Prostate gland (tissue), 2 donors: ENCODE results near the gene C1QTNF12.

Source experiments
- POLR2AphosphoS5 ChIP-seq: sonication (generic); formaldehyde crosslinking; IDR thresholded peaks from one replicate; pipeline ENCODE4 v1.6.1; 2017; ENCODE audit warnings: antibody characterized with exemption
- TF ChIP-seq, protein P1 (sequence below), 4 experiments: fragments of 200-600 bp in 2 of 4; fragments of 450-650 bp in 2 of 4; sonication (generic) in 2 of 4; IDR thresholded peaks; 1 replicate in 3 of 4; 2 replicates in 1 of 4; pipeline ENCODE4 v1.5.1; 2016 to 2019; ENCODE audit warnings: antibody characterized with exemption in 4 of 4, mild to moderate bottlenecking in 2 of 4, moderate library complexity in 2 of 4

- TF ChIP-seq, protein P1, sequence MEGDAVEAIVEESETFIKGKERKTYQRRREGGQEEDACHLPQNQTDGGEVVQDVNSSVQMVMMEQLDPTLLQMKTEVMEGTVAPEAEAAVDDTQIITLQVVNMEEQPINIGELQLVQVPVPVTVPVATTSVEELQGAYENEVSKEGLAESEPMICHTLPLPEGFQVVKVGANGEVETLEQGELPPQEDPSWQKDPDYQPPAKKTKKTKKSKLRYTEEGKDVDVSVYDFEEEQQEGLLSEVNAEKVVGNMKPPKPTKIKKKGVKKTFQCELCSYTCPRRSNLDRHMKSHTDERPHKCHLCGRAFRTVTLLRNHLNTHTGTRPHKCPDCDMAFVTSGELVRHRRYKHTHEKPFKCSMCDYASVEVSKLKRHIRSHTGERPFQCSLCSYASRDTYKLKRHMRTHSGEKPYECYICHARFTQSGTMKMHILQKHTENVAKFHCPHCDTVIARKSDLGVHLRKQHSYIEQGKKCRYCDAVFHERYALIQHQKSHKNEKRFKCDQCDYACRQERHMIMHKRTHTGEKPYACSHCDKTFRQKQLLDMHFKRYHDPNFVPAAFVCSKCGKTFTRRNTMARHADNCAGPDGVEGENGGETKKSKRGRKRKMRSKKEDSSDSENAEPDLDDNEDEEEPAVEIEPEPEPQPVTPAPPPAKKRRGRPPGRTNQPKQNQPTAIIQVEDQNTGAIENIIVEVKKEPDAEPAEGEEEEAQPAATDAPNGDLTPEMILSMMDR (IDR thresholded peaks at IDR 0.05): no peak
- TF ChIP-seq POLR2AphosphoS5: no peak
These were observed 15.5 kb upstream of the C1QTNF12 start for GRCh38 chr1:1262071-1262470.
